ENCODE results near the gene LPAR6.

The LPAR6 gene

DNA sequence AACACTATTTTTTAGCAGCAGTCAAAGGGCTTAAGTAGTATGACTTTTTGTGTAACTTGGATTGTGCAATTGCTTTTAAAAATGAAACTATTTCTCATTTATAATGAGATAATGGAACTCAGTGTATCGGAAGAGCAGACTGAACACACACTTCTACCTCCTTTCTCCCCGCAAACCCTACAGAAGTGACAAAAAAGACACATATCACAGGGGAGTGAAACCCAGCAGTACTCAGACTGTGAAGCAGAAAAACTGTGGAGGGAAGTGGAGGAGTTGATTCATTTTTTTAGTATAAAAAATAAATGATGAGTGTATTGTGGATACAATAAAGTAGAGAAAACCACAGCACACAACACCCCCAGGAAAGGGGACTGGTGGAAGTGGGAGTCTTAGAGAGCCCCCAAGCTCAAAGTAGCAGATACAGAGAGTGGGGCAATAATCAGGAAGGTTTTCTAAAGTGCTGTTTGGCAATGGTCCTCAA is 9.7 kb downstream of the LPAR6 start:
- H3K4me3 ChIP-seq (ENCODE audit: low read depth, low read length): no peak overlapping the region
- DNase-seq (ENCODE audit: low read depth): peak; percentile 62
- TF ChIP-seq, protein P1, sequence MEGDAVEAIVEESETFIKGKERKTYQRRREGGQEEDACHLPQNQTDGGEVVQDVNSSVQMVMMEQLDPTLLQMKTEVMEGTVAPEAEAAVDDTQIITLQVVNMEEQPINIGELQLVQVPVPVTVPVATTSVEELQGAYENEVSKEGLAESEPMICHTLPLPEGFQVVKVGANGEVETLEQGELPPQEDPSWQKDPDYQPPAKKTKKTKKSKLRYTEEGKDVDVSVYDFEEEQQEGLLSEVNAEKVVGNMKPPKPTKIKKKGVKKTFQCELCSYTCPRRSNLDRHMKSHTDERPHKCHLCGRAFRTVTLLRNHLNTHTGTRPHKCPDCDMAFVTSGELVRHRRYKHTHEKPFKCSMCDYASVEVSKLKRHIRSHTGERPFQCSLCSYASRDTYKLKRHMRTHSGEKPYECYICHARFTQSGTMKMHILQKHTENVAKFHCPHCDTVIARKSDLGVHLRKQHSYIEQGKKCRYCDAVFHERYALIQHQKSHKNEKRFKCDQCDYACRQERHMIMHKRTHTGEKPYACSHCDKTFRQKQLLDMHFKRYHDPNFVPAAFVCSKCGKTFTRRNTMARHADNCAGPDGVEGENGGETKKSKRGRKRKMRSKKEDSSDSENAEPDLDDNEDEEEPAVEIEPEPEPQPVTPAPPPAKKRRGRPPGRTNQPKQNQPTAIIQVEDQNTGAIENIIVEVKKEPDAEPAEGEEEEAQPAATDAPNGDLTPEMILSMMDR (conservative IDR thresholded peaks at IDR 0.05; ENCODE audit: low read depth, low read length): no peak

DNA sequence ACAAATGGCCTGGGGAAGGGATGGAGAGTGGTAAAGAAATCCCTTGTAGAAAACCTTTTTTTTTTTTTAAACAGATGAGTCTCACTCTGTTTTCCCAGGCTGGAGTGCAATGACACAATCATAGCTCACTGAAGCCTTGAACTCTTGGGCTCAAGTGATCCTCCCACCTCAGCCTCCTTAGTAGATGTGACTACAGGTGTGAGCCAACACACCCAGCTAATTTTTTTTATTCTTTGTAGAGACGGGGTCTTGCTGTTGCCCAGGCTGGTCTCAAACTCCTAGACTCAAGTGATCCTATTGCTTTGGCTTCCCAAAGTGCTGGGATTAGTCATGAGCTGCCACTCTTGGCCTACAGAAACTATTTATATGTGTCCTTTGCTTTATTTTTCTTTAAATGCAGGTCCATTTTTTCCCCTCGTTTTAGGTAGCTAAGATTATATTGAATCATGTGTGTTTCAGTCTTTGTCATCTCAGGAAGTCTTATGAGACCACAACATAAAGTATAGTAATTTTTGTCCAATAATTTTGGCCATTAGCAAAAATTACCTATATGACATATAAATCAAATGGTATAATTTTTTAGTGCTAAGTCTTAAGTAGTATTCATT is 10.5 kb downstream of the LPAR6 start:
- no peak overlapping the region for H3K4me3 ChIP-seq (ENCODE audit: low read depth, low read length)
- TF ChIP-seq, protein P1 (conservative IDR thresholded peaks at IDR 0.05; ENCODE audit: low read depth, low read length): no peak
- DNase-seq (ENCODE audit: low read depth): no peak

DNA sequence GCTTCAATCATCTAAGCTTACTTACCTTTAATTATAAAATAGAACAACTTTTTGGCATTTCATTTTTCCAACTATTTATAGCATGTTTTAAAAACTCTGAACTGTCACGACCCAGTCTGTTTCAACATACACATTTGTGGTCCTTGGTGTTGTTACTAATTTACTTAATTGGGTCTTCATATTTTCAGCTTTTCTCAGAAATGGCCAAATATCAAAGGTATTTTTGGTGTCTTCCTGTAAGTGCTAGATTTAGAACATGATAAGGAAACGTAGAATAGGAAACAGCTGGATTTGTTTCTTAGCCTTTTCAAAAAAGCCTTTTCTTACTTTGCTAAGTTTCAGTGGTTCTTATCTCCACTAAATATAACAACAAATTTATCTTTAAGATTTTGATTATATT is 11.4 kb downstream of the LPAR6 start:
- DNase-seq (ENCODE audit: low read depth): peak; percentile 15
- TF ChIP-seq, protein P1 (conservative IDR thresholded peaks at IDR 0.05; ENCODE audit: low read depth, low read length): no peak
- H3K4me3 ChIP-seq (ENCODE audit: low read depth, low read length): no peak overlapping the region

DNA sequence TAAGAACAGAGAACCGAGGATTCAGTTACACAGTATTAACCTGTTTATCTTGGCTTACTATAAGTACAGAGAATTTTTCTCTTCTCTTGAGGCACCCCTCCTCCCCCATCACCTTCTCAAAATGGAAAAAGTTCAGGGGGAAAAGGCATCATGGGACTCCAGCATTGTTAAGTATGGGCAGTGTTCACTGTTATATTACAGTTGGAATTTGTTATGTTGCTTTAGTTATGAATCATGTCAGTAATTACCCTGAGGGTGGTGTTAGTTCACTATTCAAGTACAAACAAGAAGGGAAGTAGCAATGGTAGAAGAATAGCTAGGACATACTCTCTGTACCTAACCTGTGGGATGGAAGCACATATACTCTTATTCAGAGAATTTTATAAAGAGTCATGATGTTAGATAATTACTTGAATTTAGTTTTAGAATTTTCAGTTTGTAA is 12.0 kb downstream of the LPAR6 start:
- TF ChIP-seq, protein P1 (conservative IDR thresholded peaks at IDR 0.05; ENCODE audit: low read depth, low read length): no peak
- DNase-seq (ENCODE audit: low read depth): peak; percentile 90
- no peak overlapping the region for H3K4me3 ChIP-seq (ENCODE audit: low read depth, low read length)

DNA sequence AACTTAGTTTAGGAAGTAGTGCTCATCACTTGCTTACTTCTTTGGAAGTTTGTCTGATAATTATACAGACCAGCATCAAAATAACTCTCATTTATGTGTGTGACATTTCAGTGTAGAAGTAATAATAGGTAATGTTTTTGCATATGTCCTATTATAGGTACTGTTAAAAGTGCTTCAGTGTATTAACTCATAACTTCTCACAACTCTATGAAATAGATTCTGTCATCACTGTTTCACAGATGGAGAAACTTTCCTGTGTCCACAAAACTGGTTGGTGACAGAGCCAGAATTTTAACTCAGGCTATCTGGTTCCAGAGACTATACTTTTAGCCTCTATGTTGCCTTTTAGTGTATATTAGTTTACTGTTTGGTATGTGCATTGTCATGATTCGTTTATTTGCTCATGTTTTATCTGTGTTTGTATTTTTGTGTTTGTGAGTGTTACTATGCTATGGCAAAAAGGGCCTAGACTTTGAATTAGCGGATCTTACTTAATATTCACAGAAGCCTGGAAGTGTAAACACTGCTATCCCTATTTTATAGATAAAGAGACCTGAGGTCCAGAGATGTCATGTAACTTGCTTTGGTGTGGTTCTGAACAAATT is 12.7 kb downstream of the LPAR6 start:
- TF ChIP-seq, protein P1 (conservative IDR thresholded peaks at IDR 0.05; ENCODE audit: low read depth, low read length): no peak
- peak; percentile 21 for DNase-seq (ENCODE audit: low read depth)
- no peak overlapping the region for H3K4me3 ChIP-seq (ENCODE audit: low read depth, low read length)

DNA sequence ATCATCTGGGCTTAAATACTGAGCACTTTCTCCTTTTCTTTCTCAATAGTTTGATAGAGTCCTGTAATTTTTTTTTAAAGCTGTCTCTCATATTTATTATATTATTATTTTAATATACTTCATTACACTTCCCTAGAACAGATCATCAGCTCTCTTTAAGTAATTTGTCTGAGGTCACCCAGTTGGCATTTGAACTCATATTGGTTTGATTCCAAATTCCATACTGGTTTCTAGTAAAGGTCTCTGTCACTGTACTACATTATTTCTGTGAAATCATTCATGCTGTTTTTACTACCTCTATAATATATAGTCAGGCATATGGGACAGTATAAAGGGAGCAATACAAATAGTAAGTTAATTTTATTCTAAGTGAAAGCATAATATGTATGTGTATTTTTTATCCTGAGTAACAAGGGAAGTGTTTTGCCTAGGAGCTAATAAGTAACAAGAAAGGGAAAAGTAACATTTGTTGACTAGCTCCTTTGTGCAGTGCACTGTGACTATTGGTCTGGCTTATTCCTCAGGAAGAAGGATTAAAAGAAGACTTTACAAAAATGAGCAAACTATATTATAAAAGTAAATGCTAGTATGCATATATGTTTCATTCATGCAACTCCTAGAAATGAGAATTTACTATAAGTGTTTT is 14.3 kb downstream of the LPAR6 start:
- peak; percentile 47 for DNase-seq (ENCODE audit: low read depth)
- no peak overlapping the region for H3K4me3 ChIP-seq (ENCODE audit: low read depth, low read length)
- TF ChIP-seq, protein P1 (conservative IDR thresholded peaks at IDR 0.05; ENCODE audit: low read depth, low read length): no peak
